ENCODE data around the gene KRTAP4-6.
"Not testable (repeated sequence)": the region's sequence is repeated elsewhere in the genome, so short reads cannot be mapped to it uniquely, and the experiment has no call there.

DNA sequence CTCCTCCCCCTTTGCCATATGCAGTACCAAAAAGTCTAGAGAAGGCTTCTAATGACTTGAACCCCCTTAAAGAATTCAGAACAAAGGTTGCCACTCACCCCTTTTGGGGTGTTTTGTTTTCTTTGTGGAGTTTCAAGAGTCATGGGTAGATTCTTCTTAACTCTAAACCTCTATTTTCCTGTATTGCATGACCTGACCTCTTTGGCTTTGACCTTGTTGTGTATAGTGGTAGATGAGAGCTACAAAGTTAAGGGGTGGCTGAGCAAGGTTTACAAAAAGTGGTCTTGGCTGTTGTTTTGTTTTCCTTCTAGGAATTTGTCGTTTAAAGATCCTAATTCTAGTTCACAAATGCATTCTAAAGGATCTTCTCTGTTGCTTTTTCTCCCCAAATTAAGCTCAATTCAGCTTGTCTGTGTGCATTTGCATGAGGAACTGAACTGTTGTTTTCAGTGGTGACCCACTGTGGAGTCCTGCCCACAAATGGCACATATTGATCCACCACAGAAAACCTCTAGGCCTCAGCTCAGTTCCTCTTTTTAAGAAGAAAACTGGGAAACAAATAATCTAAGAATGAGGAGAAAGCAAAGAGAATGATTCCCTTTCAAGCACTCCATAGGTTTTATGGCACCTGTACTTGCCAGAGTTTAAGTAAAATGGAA is 31.5 kb downstream of the KRTAP4-6 start:
- not testable (repeated sequence) for TF ChIP-seq RCOR1 (IDR thresholded peaks at IDR 0.05; ENCODE audit: low read depth, low read length); CEBPB (IDR thresholded peaks at IDR 0.05); POLR2A (IDR thresholded peaks at IDR 0.05; ENCODE audit: low read length); KDM1A (IDR thresholded peaks at IDR 0.05; ENCODE audit: low read depth); EP300 (IDR thresholded peaks at IDR 0.05); RFX5 (IDR thresholded peaks at IDR 0.05); HDAC2 (IDR thresholded peaks at IDR 0.05)
- TF ChIP-seq, protein P1, sequence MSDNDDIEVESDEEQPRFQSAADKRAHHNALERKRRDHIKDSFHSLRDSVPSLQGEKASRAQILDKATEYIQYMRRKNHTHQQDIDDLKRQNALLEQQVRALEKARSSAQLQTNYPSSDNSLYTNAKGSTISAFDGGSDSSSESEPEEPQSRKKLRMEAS (IDR thresholded peaks at IDR 0.05): not testable (repeated sequence)
- TF ChIP-seq, protein P2, sequence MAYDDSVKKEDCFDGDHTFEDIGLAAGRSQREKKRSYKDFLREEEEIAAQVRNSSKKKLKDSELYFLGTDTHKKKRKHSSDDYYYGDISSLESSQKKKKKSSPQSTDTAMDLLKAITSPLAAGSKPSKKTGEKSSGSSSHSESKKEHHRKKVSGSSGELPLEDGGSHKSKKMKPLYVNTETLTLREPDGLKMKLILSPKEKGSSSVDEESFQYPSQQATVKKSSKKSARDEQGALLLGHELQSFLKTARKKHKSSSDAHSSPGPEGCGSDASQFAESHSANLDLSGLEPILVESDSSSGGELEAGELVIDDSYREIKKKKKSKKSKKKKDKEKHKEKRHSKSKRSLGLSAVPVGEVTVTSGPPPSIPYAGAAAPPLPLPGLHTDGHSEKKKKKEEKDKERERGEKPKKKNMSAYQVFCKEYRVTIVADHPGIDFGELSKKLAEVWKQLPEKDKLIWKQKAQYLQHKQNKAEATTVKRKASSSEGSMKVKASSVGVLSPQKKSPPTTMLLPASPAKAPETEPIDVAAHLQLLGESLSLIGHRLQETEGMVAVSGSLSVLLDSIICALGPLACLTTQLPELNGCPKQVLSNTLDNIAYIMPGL (CRISPR knock-in tag; IDR thresholded peaks at IDR 0.05; ENCODE audit: borderline replicate concordance): not testable (repeated sequence)
- TF ChIP-seq, protein P3, sequence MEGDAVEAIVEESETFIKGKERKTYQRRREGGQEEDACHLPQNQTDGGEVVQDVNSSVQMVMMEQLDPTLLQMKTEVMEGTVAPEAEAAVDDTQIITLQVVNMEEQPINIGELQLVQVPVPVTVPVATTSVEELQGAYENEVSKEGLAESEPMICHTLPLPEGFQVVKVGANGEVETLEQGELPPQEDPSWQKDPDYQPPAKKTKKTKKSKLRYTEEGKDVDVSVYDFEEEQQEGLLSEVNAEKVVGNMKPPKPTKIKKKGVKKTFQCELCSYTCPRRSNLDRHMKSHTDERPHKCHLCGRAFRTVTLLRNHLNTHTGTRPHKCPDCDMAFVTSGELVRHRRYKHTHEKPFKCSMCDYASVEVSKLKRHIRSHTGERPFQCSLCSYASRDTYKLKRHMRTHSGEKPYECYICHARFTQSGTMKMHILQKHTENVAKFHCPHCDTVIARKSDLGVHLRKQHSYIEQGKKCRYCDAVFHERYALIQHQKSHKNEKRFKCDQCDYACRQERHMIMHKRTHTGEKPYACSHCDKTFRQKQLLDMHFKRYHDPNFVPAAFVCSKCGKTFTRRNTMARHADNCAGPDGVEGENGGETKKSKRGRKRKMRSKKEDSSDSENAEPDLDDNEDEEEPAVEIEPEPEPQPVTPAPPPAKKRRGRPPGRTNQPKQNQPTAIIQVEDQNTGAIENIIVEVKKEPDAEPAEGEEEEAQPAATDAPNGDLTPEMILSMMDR (IDR thresholded peaks at IDR 0.05): not testable (repeated sequence)
- TF ChIP-seq, protein P4, sequence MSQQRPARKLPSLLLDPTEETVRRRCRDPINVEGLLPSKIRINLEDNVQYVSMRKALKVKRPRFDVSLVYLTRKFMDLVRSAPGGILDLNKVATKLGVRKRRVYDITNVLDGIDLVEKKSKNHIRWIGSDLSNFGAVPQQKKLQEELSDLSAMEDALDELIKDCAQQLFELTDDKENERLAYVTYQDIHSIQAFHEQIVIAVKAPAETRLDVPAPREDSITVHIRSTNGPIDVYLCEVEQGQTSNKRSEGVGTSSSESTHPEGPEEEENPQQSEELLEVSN (IDR thresholded peaks at IDR 0.05; ENCODE audit: borderline replicate concordance, low read depth): not testable (repeated sequence)

All from A549 (cell line).